ENCODE data around the gene AQP2. TPM values are rescaled to one million over a fixed set of nuclear protein-coding genes. Genes with fewer than 3 reads are reported as not detected.

The AQP2 gene
- total RNA-seq, 4 donors from 2014 or later, result 0.12 TPM; not detected in 3

DNA sequence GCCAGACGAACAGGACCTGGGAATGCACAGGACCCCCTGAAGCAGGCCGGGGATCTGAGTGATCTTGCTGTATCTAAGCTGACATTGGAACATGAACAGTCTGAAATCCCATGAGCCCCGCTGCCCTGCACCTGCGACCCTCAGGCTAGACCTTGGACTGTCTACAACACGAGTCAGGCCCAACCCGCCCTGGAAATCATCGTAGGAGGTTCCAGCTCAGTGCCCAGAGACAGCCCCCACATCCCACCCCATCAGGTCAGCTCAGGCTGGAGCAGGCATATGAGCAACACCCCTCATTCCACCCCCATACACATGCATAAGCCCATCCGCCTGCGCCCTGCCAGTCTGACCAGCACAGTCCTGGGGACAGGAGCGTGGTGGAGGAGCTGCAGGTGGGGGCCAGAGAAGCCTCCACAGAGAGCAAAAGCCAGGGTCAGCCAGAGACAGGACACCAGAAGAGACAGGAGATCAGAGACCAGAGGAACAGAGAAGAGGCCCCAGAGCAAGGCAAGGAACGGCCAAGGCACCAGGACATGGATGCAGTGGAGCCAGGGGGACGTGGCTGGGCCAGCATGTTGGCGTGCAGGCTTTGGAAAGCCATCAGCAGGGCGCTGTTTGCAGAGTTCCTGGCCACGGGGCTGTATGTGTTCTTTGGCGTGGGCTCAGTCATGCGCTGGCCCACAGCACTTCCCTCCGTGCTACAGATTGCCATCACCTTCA, 22.3 kb downstream of the AQP2 start, which contains the start of gene AQP6:
TSS of gene AQP6 (plus strand) at position 307 of the 720 bp plus-strand sequence. CDS start at position 534, 227 bp downstream.
- 72% methylated on average over 13 of the region's 18 CpGs; no CpG with 5 or more reads in 1 of the 2 donors for WGBS, 2 donors (ENCODE audit: low coverage in 1 of 2)
- Histone ChIP-seq H3K4me3 (no peak within 1 kb of the TSS), H3K4me1 (peaks cover 0 to 22% (median 8%) of the 10 kb centered on the region in 3 donors), H3K36me3 (no peaks in the 10 kb centered on the region), H3K27ac (no peak within 1 kb of the TSS), H3K9me3 (no peaks in the 10 kb centered on the region), H3K27me3 (peaks cover 31% of the 10 kb centered on the region)
- no peak for ATAC-seq
- TF ChIP-seq EP300 (IDR thresholded peaks at IDR 0.05) (no peak), CTCF (IDR thresholded peaks at IDR 0.05) (no peak), POLR2AphosphoS5 (IDR thresholded peaks at IDR 0.05) (no peak), POLR2A (IDR thresholded peaks at IDR 0.05) (no peak)

DNA sequence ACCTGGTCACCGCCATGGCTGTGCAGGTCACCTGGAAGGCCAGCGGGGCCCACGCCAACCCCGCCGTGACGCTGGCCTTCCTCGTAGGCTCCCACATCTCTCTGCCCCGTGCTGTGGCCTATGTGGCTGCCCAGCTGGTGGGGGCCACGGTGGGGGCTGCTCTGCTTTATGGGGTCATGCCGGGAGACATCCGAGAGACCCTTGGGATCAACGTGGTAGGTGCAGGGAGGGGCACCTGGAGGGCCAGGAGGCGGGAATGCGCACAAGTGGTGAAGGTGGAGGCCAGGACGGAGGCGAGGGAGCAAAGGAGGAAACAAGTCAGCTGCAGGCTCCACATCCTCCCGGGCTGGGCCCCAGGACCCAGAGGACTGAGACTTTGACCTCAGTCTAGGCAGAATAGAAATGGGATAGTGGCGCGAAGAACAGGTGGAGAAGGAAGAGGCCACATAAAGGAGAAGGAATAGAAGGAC, 22.9 kb downstream of the AQP2 start:
- ATAC-seq, result no peak
- Histone ChIP-seq H3K4me1 (peaks cover 0 to 20% (median 8%) of the 10 kb centered on the region in 3 donors), H3K27ac (no peak overlapping the region), H3K9me3 (no peaks in the 10 kb centered on the region), H3K36me3 (no peaks in the 10 kb centered on the region), H3K27me3 (peaks cover 26% of the 10 kb centered on the region), H3K4me3 (no peak overlapping the region)
- 69 to 100% methylated on average over 2 to 4 of the region's 19 CpGs for WGBS, 2 donors (ENCODE audit: low coverage in 1 of 2)
- no peak for TF ChIP-seq POLR2A (IDR thresholded peaks at IDR 0.05)
- TF ChIP-seq POLR2AphosphoS5 (IDR thresholded peaks at IDR 0.05), result no peak
- TF ChIP-seq CTCF (IDR thresholded peaks at IDR 0.05), result no peak
- TF ChIP-seq EP300 (IDR thresholded peaks at IDR 0.05), result no peak

GRCh38 chr12:49974231-49974675, 23.7 kb downstream of the AQP2 start:
- peak; percentile 82 for ATAC-seq
- WGBS, 2 donors (ENCODE audit: low coverage in 1 of 2), result 80% methylated on average over 1 of the region's 15 CpGs; no CpG with 5 or more reads in 1 of the 2 donors

GRCh38 chr12:49974677-49975317, 24.3 kb downstream of the AQP2 start:
- no peak for ATAC-seq
- peaks cover 0 to 20% (median 8%) of the 10 kb centered on the region in 3 donors for H3K4me1 ChIP-seq
- H3K27me3 ChIP-seq, result peaks cover 12% of the 10 kb centered on the region
- TF ChIP-seq POLR2AphosphoS5 (IDR thresholded peaks at IDR 0.05) (no peak), CTCF (IDR thresholded peaks at IDR 0.05) (peak in 1 of 4 experiments; percentile 2), EP300 (IDR thresholded peaks at IDR 0.05) (no peak)
- H3K9me3 ChIP-seq, result no peaks in the 10 kb centered on the region
- 29% methylated on average over 4 of the region's 8 CpGs; no CpG with 5 or more reads in 1 of the 2 donors for WGBS, 2 donors (ENCODE audit: low coverage in 1 of 2)
- no peak overlapping the region for H3K4me3 ChIP-seq
- H3K36me3 ChIP-seq, result no peaks in the 10 kb centered on the region
- peak overlapping the region in 3 of 4 donors; percentile 50 to 66 (median 54) for H3K27ac ChIP-seq

More at GRCh38 chr12:49974231-49974675, 23.7 kb downstream of the AQP2 start:
- H3K36me3 ChIP-seq, result no peaks in the 10 kb centered on the region
- H3K4me1 ChIP-seq, result peaks cover 0 to 20% (median 8%) of the 10 kb centered on the region in 3 donors
- TF ChIP-seq POLR2AphosphoS5 (IDR thresholded peaks at IDR 0.05), result no peak
- no peak for TF ChIP-seq POLR2A (IDR thresholded peaks at IDR 0.05)
- TF ChIP-seq CTCF (IDR thresholded peaks at IDR 0.05), result peak in 3 of 4 experiments; percentile 74 to 78 (median 75)
- no peak for TF ChIP-seq EP300 (IDR thresholded peaks at IDR 0.05)
- no peak overlapping the region for H3K4me3 ChIP-seq
- H3K9me3 ChIP-seq, result no peaks in the 10 kb centered on the region
- H3K27ac ChIP-seq, result peak overlapping the region in 3 of 4 donors; percentile 50 to 66 (median 54)
- H3K27me3 ChIP-seq, result peaks cover 18% of the 10 kb centered on the region

All from gastroesophageal sphincter (tissue), 4 donors.